BLaER1 treated with 17β-estradiol and CSF1 and Interleukin-3, amounts not matched to agents 10 nM and 100 nM (cell line): ENCODE measurements around the gene STK32B.

Experiments used
- H3K27ac ChIP-seq, 11 experiments: shearing (Covaris generic); formaldehyde crosslinking; 2 replicates each; pipeline ENCODE4 v1.8.1; 2022
- H3K27me3 ChIP-seq, 11 experiments: shearing (Covaris generic); formaldehyde crosslinking; 2 replicates each; pipeline ENCODE4 v1.8.1; 2022
- H3K36me3 ChIP-seq, 11 experiments: shearing (Covaris generic); formaldehyde crosslinking; 2 replicates each; pipeline ENCODE4 v1.8.1; 2022
- H3K4me1 ChIP-seq, 10 experiments: shearing (Covaris generic); formaldehyde crosslinking; 2 replicates each; pipeline ENCODE4 v1.8.1; 2022
- H3K4me2 ChIP-seq, 11 experiments: shearing (Covaris generic); formaldehyde crosslinking; 2 replicates each; pipeline ENCODE4 v1.8.1; 2022
- H3K4me3 ChIP-seq, 10 experiments: shearing (Covaris generic); formaldehyde crosslinking; 2 replicates each; pipeline ENCODE4 v1.8.1; 2022
- H3K9ac ChIP-seq, 11 experiments: shearing (Covaris generic); formaldehyde crosslinking; 2 replicates each; pipeline ENCODE4 v1.8.1; 2022
- H3K9me3 ChIP-seq, 11 experiments: shearing (Covaris generic); formaldehyde crosslinking; replicated peaks in 1 of 11; 2 replicates each; pipeline ENCODE4 v1.8.1; 2022
- H4K20me1 ChIP-seq, 11 experiments: shearing (Covaris generic); formaldehyde crosslinking; 2 replicates each; pipeline ENCODE4 v1.8.1; 2022
- Cebpa-rat ChIP-seq, 11 experiments: shearing (Covaris generic); IDR thresholded peaks; 2 replicates each; pipeline ENCODE4 v1.8.1; 2022

STK32B gene

GRCh38 chr4:5463936-5464650, 412.8 kb downstream of the STK32B start:
- Histone ChIP-seq H3K27ac (no peak overlapping the region), H3K27me3 (no peaks in the 10 kb centered on the region), H3K4me2 (no peak overlapping the region), H3K9me3 (no peaks in the 10 kb centered on the region), H4K20me1 (peaks cover 0 to 3% (median 0%) of the 10 kb centered on the region in 11 experiments; a peak in 2 of 22 replicates), H3K36me3 (peaks cover 0 to 18% (median 0%) of the 10 kb centered on the region in 11 experiments; a peak in 5 of 22 replicates), H3K4me1 (peaks cover 0 to 8% (median 0%) of the 10 kb centered on the region in 10 experiments; a peak in 1 of 20 replicates), H3K4me3 (no peak overlapping the region), H3K9ac (no peak overlapping the region)
- TF ChIP-seq Cebpa-rat (IDR thresholded peaks at IDR 0.05), result no peak

GRCh38 chr4:5465529-5465928, 414.2 kb downstream of the STK32B start:
- no peak overlapping the region for H3K27ac ChIP-seq
- peaks cover 0 to 18% (median 0%) of the 10 kb centered on the region in 11 experiments; a peak in 5 of 22 replicates for H3K36me3 ChIP-seq
- no peak overlapping the region for H3K4me2 ChIP-seq
- peaks cover 0 to 8% (median 0%) of the 10 kb centered on the region in 10 experiments; a peak in 1 of 20 replicates for H3K4me1 ChIP-seq
- H3K9ac ChIP-seq, result no peak overlapping the region
- no peaks in the 10 kb centered on the region for H3K9me3 ChIP-seq
- no peaks in the 10 kb centered on the region for H3K27me3 ChIP-seq
- H4K20me1 ChIP-seq, result peaks cover 0 to 3% (median 0%) of the 10 kb centered on the region in 11 experiments; a peak in 2 of 22 replicates
- no peak for TF ChIP-seq Cebpa-rat (IDR thresholded peaks at IDR 0.05)
- no peak overlapping the region for H3K4me3 ChIP-seq

- peaks cover 0 to 18% (median 0%) of the 10 kb centered on the region in 11 experiments; a peak in 5 of 22 replicates for H3K36me3 ChIP-seq
- no peak overlapping the region for H3K9ac ChIP-seq
- H3K4me1 ChIP-seq, result peaks cover 0 to 8% (median 0%) of the 10 kb centered on the region in 10 experiments; a peak in 3 of 20 replicates
- H3K4me2 ChIP-seq, result no peak overlapping the region
- H4K20me1 ChIP-seq, result peaks cover 0 to 3% (median 0%) of the 10 kb centered on the region in 11 experiments; a peak in 2 of 22 replicates
- no peaks in the 10 kb centered on the region for H3K9me3 ChIP-seq
- no peak overlapping the region for H3K4me3 ChIP-seq
- TF ChIP-seq Cebpa-rat (IDR thresholded peaks at IDR 0.05), result no peak
- no peaks in the 10 kb centered on the region for H3K27me3 ChIP-seq
- H3K27ac ChIP-seq, result no peak overlapping the region
Observed at GRCh38 chr4:5465956-5466355, 414.7 kb downstream of the STK32B start.

GRCh38 chr4:5467111-5467510, 415.8 kb downstream of the STK32B start:
- no peaks in the 10 kb centered on the region for H3K9me3 ChIP-seq
- H4K20me1 ChIP-seq, result peaks cover 0 to 6% (median 0%) of the 10 kb centered on the region in 11 experiments; a peak in 4 of 22 replicates
- H3K36me3 ChIP-seq, result peaks cover 0 to 18% (median 0%) of the 10 kb centered on the region in 11 experiments; a peak in 5 of 22 replicates
- TF ChIP-seq Cebpa-rat (IDR thresholded peaks at IDR 0.05), result no peak
- no peak overlapping the region for H3K4me3 ChIP-seq
- H3K4me2 ChIP-seq, result no peak overlapping the region
- peaks cover 0 to 18% (median 11%) of the 10 kb centered on the region in 10 experiments; a peak in 13 of 20 replicates for H3K4me1 ChIP-seq
- H3K27me3 ChIP-seq, result no peaks in the 10 kb centered on the region
- no peak overlapping the region for H3K27ac ChIP-seq
- H3K9ac ChIP-seq, result no peak overlapping the region

GRCh38 chr4:5469151-5469775, 418.0 kb downstream of the STK32B start:
- peaks cover 0 to 6% (median 0%) of the 10 kb centered on the region in 11 experiments; a peak in 3 of 22 replicates for H4K20me1 ChIP-seq
- peaks cover 0 to 18% (median 0%) of the 10 kb centered on the region in 11 experiments; a peak in 5 of 22 replicates for H3K36me3 ChIP-seq
- no peak for TF ChIP-seq Cebpa-rat (IDR thresholded peaks at IDR 0.05)
- H3K4me1 ChIP-seq, result peaks cover 0 to 16% (median 12%) of the 10 kb centered on the region in 10 experiments; a peak in 13 of 20 replicates
- no peak overlapping the region for H3K9ac ChIP-seq
- H3K27ac ChIP-seq, result no peak overlapping the region
- H3K9me3 ChIP-seq, result no peaks in the 10 kb centered on the region
- no peak overlapping the region for H3K4me2 ChIP-seq
- H3K27me3 ChIP-seq, result no peaks in the 10 kb centered on the region
- H3K4me3 ChIP-seq, result no peak overlapping the region

GRCh38 chr4:5469861-5470260, 418.6 kb downstream of the STK32B start:
- H3K9me3 ChIP-seq, result no peaks in the 10 kb centered on the region
- no peak overlapping the region for H3K4me3 ChIP-seq
- no peak overlapping the region for H3K4me2 ChIP-seq
- TF ChIP-seq Cebpa-rat (IDR thresholded peaks at IDR 0.05), result no peak
- no peaks in the 10 kb centered on the region for H3K27me3 ChIP-seq
- H3K4me1 ChIP-seq, result peaks cover 0 to 16% (median 12%) of the 10 kb centered on the region in 10 experiments; a peak in 13 of 20 replicates
- H3K27ac ChIP-seq, result no peak overlapping the region
- peaks cover 0 to 18% (median 0%) of the 10 kb centered on the region in 11 experiments; a peak in 5 of 22 replicates for H3K36me3 ChIP-seq
- peaks cover 0 to 6% (median 0%) of the 10 kb centered on the region in 11 experiments; a peak in 3 of 22 replicates for H4K20me1 ChIP-seq
- no peak overlapping the region for H3K9ac ChIP-seq

- Histone ChIP-seq H3K36me3 (peaks cover 0 to 18% (median 0%) of the 10 kb centered on the region in 11 experiments; a peak in 5 of 22 replicates), H3K9me3 (no peaks in the 10 kb centered on the region), H3K27ac (no peak overlapping the region), H3K4me3 (no peak overlapping the region), H3K4me2 (no peak overlapping the region), H4K20me1 (peaks cover 0 to 6% (median 0%) of the 10 kb centered on the region in 11 experiments; a peak in 3 of 22 replicates), H3K4me1 (peaks cover 0 to 16% (median 12%) of the 10 kb centered on the region in 10 experiments; a peak in 13 of 20 replicates), H3K9ac (no peak overlapping the region), H3K27me3 (no peaks in the 10 kb centered on the region)
- no peak for TF ChIP-seq Cebpa-rat (IDR thresholded peaks at IDR 0.05)
Observed at GRCh38 chr4:5470318-5471198, 419.3 kb downstream of the STK32B start.

GRCh38 chr4:5471206-5471605, 419.9 kb downstream of the STK32B start:
- H3K27me3 ChIP-seq, result no peaks in the 10 kb centered on the region
- no peak overlapping the region for H3K27ac ChIP-seq
- peaks cover 0 to 16% (median 12%) of the 10 kb centered on the region in 10 experiments; a peak in 13 of 20 replicates for H3K4me1 ChIP-seq
- peak overlapping the region in 7 of 11 experiments; percentile 20 to 44 (median 28); a peak in 5 of 22 replicates for H3K4me2 ChIP-seq
- H3K36me3 ChIP-seq, result peaks cover 0 to 18% (median 0%) of the 10 kb centered on the region in 11 experiments; a peak in 5 of 22 replicates
- no peaks in the 10 kb centered on the region for H3K9me3 ChIP-seq
- no peak overlapping the region for H3K4me3 ChIP-seq
- peaks cover 0 to 6% (median 0%) of the 10 kb centered on the region in 11 experiments; a peak in 3 of 22 replicates for H4K20me1 ChIP-seq
- TF ChIP-seq Cebpa-rat (IDR thresholded peaks at IDR 0.05), result no peak
- no peak overlapping the region for H3K9ac ChIP-seq
